DMS153 treated with DMSO at 0.1 percent for 48 hours (cell line): ENCODE results near the gene TAS2R46.
"Not testable (repeated sequence)": the region's sequence is repeated elsewhere in the genome, so short reads cannot be mapped to it uniquely, and the experiment has no call there.

Experiments
- DNase-seq: peaks from one replicate; lab custom pipeline; 2025; ENCODE audit not compliant: unreplicated experiment; lab: John Stamatoyannopoulos, UW

The TAS2R46 gene

GRCh38 chr12:11040162-11040561, 21.9 kb downstream of the TAS2R46 start:
- DNase-seq, result no peak

- DNase-seq, result no peak
Measured at GRCh38 chr12:11039171-11039570, 22.9 kb downstream of the TAS2R46 start.

- DNase-seq, result not testable (repeated sequence)
Measured at GRCh38 chr12:11033959-11034358, 28.1 kb downstream of the TAS2R46 start.

GRCh38 chr12:11031307-11031706, 30.8 kb downstream of the TAS2R46 start, which contains the start of gene TAS2R31:
Gene TAS2R31 (minus strand): TSS chr12:11031407. CDS start chr12:11031335, 72 bp downstream.
- no peak for DNase-seq

GRCh38 chr12:11026118-11026517, 36.0 kb downstream of the TAS2R46 start:
- DNase-seq, result no peak

GRCh38 chr12:11023387-11023786, 38.7 kb downstream of the TAS2R46 start:
- DNase-seq, result no peak

DNA sequence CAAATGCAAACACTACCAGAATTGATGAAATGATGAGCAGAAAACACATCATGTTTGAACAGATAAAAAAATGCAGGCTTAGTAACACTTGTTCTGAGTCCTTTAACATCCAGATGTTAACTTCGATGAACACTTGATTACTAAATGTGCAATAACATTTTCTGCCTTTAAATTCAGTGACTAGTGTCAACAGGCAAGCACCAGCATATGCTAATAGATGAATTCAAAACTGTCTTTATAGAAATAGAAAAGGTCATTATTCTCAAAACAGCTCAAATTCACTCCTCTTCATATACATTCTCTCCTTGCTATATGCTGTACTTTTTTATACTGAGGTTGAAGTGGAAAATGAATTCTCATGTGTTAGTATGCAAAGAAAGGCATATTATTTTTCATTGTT, 39.6 kb downstream of the TAS2R46 start, which contains the start of gene TAS2R19:
Gene TAS2R19 (minus strand): TSS at position 101 of the 400 bp plus-strand sequence. CDS start 49 bp downstream, at position 52.
- no peak for DNase-seq

GRCh38 chr12:11016937-11017336, 45.2 kb downstream of the TAS2R46 start:
- no peak for DNase-seq

GRCh38 chr12:11015775-11016430, 46.2 kb downstream of the TAS2R46 start:
- no peak for DNase-seq

DNA sequence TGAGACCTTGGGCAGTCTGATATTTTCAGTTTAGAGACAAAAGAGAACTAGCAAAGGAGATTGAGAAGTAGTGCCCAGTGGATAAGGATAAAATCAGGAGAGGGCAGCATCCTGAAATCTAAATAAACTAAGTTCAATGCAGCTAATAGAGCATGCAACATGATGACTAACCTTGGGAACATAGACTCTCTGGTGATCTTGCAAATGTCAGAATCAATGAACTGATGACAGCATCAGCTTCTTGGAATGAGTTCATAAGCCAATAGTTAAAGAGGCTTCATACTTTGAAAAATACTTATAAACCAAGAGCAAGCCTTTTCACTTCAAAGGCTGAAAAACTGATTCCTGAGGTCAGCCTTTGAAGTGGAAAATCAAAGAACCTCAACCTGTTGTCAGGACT, 47.9 kb downstream of the TAS2R46 start:
- no peak for DNase-seq
